CD4-positive, alpha-beta T cell treated with Interleukin-17A for 4 hours (primary cell): ENCODE data around the gene CDH20.

Experiments
- DNase-seq: peaks from one replicate; pipeline ENCODE4 v3.0.0-alpha.2; 2020; ENCODE audit warnings: mixed read lengths

Gene CDH20

DNA sequence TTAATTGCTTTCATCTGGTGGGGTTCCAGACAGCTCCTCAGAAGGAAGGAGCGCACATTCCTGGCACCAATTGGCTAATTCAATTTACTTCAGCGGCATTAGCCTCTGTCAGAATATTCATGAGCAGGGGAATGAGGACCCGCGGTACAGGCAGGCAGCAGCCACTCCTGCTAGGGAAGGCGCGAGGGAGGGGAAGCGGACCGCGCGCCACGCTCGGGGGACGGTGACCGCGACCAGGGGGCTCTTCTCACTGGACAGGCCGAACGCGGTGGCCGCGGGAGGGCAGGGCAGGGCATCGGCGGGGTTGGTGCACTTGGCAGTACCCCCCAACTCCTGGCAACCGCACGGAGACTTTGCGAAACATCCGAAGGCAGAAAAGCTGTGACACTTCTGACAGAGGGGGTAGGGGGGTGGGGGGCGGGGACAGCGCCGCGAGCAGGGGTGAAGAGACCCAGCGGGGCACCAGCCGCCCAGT is at the start of gene CDH20:
Gene CDH20, plus strand, starts transcription at position 160 of the 475 bp plus-strand sequence.
- no peak for DNase-seq

DNA sequence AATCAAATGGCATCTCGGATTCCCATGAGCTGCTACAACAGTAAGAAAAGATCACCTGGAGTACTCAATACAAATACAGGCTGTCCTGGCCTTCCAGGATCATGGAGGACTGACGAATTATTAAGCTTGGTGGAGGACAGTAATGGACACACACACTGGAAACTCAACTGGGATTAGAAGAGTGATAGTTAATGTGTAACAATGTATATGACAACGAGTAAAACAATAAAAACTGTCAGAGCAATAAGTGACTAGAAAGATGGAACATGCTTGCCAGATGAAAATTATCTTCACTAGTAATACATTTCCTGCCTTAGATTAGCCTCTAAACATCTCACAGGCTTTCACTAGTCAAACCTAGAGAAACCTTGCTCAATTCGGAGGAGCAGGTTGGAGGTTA is 49.2 kb upstream of the CDH20 start:
- no peak for DNase-seq

GRCh38 chr18:61285777-61286176 is 47.5 kb upstream of the CDH20 start:
- no peak for DNase-seq

GRCh38 chr18:61286867-61287266 is 46.4 kb upstream of the CDH20 start:
- DNase-seq = no peak

- no peak for DNase-seq
Observed at GRCh38 chr18:61290616-61291015, 42.6 kb upstream of the CDH20 start.

GRCh38 chr18:61292280-61293035 is 40.8 kb upstream of the CDH20 start:
- no peak for DNase-seq

GRCh38 chr18:61295153-61295552 is 38.1 kb upstream of the CDH20 start:
- DNase-seq = no peak

GRCh38 chr18:61308004-61308403 is 25.2 kb upstream of the CDH20 start:
- no peak for DNase-seq

GRCh38 chr18:61308795-61309393 is 24.3 kb upstream of the CDH20 start:
- no peak for DNase-seq

DNA sequence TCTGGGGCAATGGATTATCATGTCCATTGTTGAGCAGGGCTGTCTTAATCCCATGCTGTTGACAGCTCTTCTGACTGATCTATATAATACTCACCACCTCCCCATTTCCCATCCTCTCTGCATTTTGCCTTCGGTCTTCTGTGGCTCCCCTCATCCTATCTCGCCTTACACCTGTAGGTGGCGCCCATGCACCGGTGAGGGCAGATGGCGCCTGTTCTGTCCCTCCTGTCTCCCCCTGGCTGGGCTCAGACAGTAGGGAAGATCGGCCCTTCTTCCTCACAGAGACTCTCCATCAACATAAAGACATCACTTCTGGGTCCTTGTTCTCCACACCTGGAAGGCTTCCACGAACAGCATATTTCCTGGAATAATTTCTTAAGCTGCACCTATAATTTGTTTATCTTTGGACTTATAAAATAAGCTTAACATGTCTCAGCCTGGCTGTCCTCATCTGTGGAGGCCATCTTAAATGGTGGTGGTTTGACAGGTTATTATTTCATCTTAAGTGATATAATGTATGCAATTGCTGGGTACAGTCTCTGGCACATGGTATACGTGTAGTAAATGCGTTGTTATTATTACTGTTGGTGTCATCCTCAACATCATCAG is 10.9 kb upstream of the CDH20 start:
- DNase-seq = no peak

DNA sequence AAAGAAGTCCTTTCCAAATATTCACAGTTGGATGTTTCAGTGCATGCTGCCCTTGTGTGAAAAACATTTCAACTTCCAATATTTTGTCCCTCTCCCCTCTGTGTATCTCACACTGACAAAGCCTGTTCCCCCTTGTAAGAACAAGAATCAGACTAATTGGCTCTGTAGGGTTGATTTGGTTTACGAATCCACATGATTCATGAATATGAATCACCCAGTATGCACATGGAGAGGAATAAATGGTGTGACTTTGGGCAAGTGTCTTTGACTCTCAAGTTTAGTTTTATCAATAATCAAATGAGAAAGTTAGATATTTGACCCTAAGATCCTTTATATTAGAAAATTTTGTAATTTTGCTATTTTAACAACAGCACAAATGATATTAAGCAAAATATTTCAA is 9.3 kb upstream of the CDH20 start:
- DNase-seq = no peak

- DNase-seq = no peak
Observed at GRCh38 chr18:61326407-61326806, 6.8 kb upstream of the CDH20 start.

DNA sequence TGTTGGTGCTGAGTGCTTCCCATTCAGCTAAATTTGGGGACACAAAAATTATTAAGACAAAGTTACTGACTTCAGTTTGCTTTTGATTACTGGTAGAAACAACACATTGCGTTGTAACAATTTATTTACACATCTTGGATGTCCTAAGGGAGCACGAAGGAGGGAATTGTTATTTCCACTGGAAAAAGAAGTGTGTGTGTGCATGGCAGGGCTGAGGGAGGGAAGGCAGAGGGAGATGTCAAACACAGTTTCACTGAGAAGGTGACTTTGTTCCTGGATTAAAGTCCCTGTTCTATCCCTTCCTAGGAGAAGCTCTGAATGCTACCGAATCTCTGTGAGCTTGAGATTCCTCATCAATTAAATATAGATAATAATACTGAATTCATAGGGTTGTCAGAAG is 3.8 kb upstream of the CDH20 start:
- DNase-seq = no peak

- no peak for DNase-seq
Observed at GRCh38 chr18:61331051-61331450, 2.2 kb upstream of the CDH20 start.

- no peak for DNase-seq
Observed at GRCh38 chr18:61333746-61334490, 688 bp downstream of the CDH20 start.

DNA sequence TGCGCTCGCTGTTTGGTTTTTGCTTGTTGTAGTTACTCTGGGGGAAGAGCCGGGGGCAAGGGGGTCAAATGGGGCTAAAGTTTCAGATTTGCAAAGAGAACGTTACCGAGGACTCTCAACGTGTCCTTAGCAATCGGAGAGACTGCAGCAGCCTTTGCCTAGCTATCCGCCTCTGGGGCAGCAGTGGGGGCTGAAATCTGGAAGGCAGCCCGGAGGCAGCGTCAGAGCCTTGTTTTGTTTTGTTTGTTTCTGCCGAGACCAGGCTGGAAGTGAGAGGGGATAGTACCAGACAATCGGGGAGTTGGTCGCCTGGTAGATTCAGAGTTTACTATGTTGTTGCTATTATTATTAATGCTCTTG is 1.2 kb downstream of the CDH20 start:
- no peak for DNase-seq

GRCh38 chr18:61334951-61335683 is 1.9 kb downstream of the CDH20 start:
- DNase-seq = no peak

GRCh38 chr18:61335684-61336555 is 2.7 kb downstream of the CDH20 start:
- no peak for DNase-seq

DNA sequence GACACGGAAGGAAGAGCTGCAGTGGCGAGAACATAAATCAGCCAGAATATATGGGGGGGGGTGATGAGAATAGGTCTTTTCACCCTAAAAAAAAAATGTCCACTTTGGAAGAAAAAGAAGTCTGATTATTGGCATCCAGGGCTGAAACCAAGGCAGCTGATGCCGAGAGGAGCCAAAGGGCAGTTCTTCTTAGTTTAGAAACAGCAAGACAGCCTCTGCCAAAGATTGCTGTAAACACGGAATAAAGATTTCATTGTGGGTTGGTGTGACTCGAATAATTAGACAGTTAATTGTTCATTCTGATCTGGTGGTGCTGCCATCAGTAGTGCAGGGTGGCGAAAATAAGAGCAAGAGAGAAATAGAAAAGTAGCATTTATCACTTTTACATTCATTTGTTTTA is 3.5 kb downstream of the CDH20 start:
- no peak for DNase-seq

DNA sequence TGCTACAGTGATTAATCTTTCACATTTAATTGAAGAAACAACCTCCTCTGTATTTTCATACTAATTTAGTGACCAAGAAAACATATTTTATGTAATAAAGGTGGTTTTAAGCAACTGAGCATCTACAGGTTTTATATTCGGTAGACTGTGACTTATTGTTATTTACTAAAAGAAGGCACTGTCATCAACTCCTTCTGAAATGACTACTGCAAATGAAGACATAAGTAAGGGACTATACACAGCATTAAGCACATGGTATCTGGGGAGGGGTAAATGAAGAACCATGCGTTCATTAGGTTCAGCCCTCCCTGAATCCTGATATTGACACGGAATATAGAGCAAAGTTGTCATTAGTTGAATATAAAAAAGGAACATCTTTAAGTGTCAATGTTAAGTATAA is 4.3 kb downstream of the CDH20 start:
- no peak for DNase-seq

- DNase-seq = no peak
Observed at GRCh38 chr18:61340148-61340547, 6.9 kb downstream of the CDH20 start.

- no peak for DNase-seq
Observed at GRCh38 chr18:61348230-61348629, 15.0 kb downstream of the CDH20 start.
